HL-60 (cell line): ENCODE measurements around the gene LRRC32.

ENCODE experiments used
- CTCF ChIP-seq: IDR thresholded peaks from one replicate; pipeline ENCODE4 v1.5.1; 2011; ENCODE audit warnings: low read length, control low read depth, inconsistent platforms; ENCODE audit not compliant: insufficient read depth
- GABPA ChIP-seq: IDR thresholded peaks from 2 replicates; pipeline ENCODE4 v1.6.1; 2012; ENCODE audit warnings: low read depth
- POLR2AphosphoS5 ChIP-seq: IDR thresholded peaks from 2 replicates; pipeline ENCODE4 v1.6.1; 2012; ENCODE audit warnings: low read depth
- REST ChIP-seq: IDR thresholded peaks from 2 replicates; pipeline ENCODE4 v1.6.1; 2012; ENCODE audit warnings: low read depth; ENCODE audit not compliant: insufficient replicate concordance

GRCh38 chr11:76659672-76660532 lies 10.6 kb downstream of the LRRC32 start:
- TF ChIP-seq CTCF (no peak), POLR2AphosphoS5 (no peak), GABPA (no peak), REST (no peak)
